ENCODE measurements around the gene IGF1R. TPM values are rescaled to one million over a fixed set of nuclear protein-coding genes. Genes with fewer than 3 reads are reported as not detected.

The IGF1R gene
- total and polyA plus RNA-seq, 2 of the 13 experiments (the other 11 are each of a cell fraction or from before 2014, with no cell fraction given): 15.9 to 18.4 TPM

GRCh38 chr15:98903377-98904018 is 255.2 kb downstream of the IGF1R start:
- BruUV-seq (replicated peaks): no TSS peak
- intact Hi-C loops (cut with micrococcal nuclease; ENCODE audit: unreplicated experiment) (loop anchor here (2.0 kb wide), 3 partner anchors 125 to 461 kb away; no protein-coding TSS in a partner anchor), in situ Hi-C loops (cut with HindIII; ENCODE audit: extremely low pct_ligation_motif_present, low pct_unique_long_range_greater_than_20kb) (no loop called here)
- Histone ChIP-seq H3K79me2 (ENCODE audit: insufficient read depth, low read length) (peaks cover 3% of the 10 kb centered on the region), H3K4me3 (replicated peaks in 1 of 3; ENCODE audit: insufficient read depth in 1 of 3, low read depth in 2 of 3, low read length in 3 of 3) (no peak overlapping the region), H3K9me3 (ENCODE audit: low read length) (no peaks in the 10 kb centered on the region), H3K4me1 (ENCODE audit: insufficient read depth, low read length) (peaks cover 23% of the 10 kb centered on the region; the same call in 1 of the 2 replicates), H4K20me1 (ENCODE audit: insufficient read depth, low read length) (peaks cover 21% of the 10 kb centered on the region), H3K4me2 (ENCODE audit: low read depth, low read length) (no peak overlapping the region), H3K9ac (ENCODE audit: insufficient read depth, low read depth, low read length) (no peak overlapping the region), H3K27me3 (ENCODE audit: control insufficient read depth in 1 of 2, insufficient read depth in 2 of 2, low read length in 2 of 2) (no peaks in the 10 kb centered on the region), H3K27ac (ENCODE audit: extremely low read length, insufficient read depth, low read length) (no peak overlapping the region), H3K36me3 (replicated peaks in 1 of 2; ENCODE audit: control insufficient read depth in 1 of 2, insufficient read depth in 2 of 2, low read length in 2 of 2) (peaks cover 16 to 48% of the 10 kb centered on the region in 2 experiments), H2AFZ (ENCODE audit: low read length) (no peak overlapping the region)
- TF ChIP-seq NRL (CRISPR knock-in tag; IDR thresholded peaks at IDR 0.05; ENCODE audit: borderline replicate concordance): no peak
- no peak for TF ChIP-seq ZNF225 (CRISPR knock-in tag; IDR thresholded peaks at IDR 0.05)
- no peak for TF ChIP-seq KLF13 (CRISPR knock-in tag; IDR thresholded peaks at IDR 0.05)
- TF ChIP-seq ZNF773 (CRISPR knock-in tag; IDR thresholded peaks at IDR 0.05; ENCODE audit: borderline replicate concordance): no peak
- TF ChIP-seq ZNF670 (CRISPR knock-in tag; IDR thresholded peaks at IDR 0.05; ENCODE audit: borderline replicate concordance): no peak
- TF ChIP-seq ZNF362 (CRISPR knock-in tag; IDR thresholded peaks at IDR 0.05; ENCODE audit: borderline replicate concordance): no peak
- TF ChIP-seq KLF9 (CRISPR knock-in tag; IDR thresholded peaks at IDR 0.05; ENCODE audit: low read depth): no peak
- TF ChIP-seq, protein P1, sequence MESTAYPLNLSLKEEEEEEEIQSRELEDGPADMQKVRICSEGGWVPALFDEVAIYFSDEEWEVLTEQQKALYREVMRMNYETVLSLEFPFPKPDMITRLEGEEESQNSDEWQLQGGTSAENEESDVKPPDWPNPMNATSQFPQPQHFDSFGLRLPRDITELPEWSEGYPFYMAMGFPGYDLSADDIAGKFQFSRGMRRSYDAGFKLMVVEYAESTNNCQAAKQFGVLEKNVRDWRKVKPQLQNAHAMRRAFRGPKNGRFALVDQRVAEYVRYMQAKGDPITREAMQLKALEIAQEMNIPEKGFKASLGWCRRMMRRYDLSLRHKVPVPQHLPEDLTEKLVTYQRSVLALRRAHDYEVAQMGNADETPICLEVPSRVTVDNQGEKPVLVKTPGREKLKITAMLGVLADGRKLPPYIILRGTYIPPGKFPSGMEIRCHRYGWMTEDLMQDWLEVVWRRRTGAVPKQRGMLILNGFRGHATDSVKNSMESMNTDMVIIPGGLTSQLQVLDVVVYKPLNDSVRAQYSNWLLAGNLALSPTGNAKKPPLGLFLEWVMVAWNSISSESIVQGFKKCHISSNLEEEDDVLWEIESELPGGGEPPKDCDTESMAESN (CRISPR knock-in tag; conservative IDR thresholded peaks at IDR 0.05): no peak
- no peak for TF ChIP-seq ZNF609 (CRISPR knock-in tag; IDR thresholded peaks at IDR 0.05; ENCODE audit: borderline replicate concordance)
- TF ChIP-seq ZNF563 (CRISPR knock-in tag; IDR thresholded peaks at IDR 0.05): no peak
- no peak for ATAC-seq
- WGBS (ENCODE audit: low lambda C conversion rate): 96% methylated on average over 9 of the region's 9 CpGs
- ChIA-PET POLR2A (no interaction called here), CTCF (ENCODE audit: low intra/inter-chr PET ratio, low total read pairs) (no interaction called here)
- FAIRE-seq: no peak
- no peak for DNase-seq (ENCODE audit: low spot score)
